ENCODE results near the gene NEO1.

GRCh38 chr15:73244333-73244732, 192.1 kb downstream of the NEO1 start:
- TF ChIP-seq POLR2AphosphoS5 (IDR thresholded peaks at IDR 0.05): no peak
- no peak for TF ChIP-seq EP300 (IDR thresholded peaks at IDR 0.05)
